ENCODE data around the gene RAP2A.

Gene RAP2A

DNA sequence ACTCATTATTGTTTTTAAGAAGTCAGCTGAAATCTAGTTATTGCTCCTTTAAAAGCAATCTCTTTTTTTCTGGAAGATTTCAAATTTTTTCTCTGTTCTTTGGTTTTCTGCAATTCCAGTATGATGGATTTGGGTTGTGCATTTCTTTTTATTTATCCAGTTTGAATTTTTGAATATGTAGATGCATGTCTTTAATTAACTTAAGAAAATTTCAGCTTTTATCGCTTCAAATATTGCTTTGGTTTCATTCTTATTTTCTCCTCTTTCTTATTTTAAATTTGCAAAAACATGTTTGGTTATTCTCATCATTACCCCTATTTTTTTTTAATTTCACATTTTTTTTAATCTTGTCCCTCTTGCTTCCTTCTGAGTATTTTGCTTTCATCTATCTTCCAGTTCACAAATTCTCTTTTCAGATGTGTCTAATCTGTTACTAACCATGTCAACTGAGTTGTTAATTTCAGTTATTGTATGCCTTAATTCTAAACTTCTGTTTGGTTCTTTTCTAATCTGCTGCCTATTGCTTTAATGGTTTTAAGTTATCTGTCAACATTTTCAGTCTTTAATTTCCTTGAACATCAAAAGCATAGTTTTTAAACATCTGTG is 56.8 kb downstream of the RAP2A start:
- TF ChIP-seq CTCF (IDR thresholded peaks at IDR 0.05; ENCODE audit: low read length, missing control alignments): no peak
- no peak for DNase-seq (ENCODE audit: low read depth)
- no peak overlapping the region for H3K4me3 ChIP-seq (replicated peaks; ENCODE audit: low read depth, low read length)

- no peak overlapping the region for H3K4me3 ChIP-seq (replicated peaks; ENCODE audit: low read depth, low read length)
- no peak for TF ChIP-seq CTCF (IDR thresholded peaks at IDR 0.05; ENCODE audit: low read length, missing control alignments)
- DNase-seq (ENCODE audit: low read depth): no peak
Measured at GRCh38 chr13:97491452-97491851, 57.5 kb downstream of the RAP2A start.

- no peak overlapping the region for H3K4me3 ChIP-seq (replicated peaks; ENCODE audit: low read depth, low read length)
- no peak for TF ChIP-seq CTCF (IDR thresholded peaks at IDR 0.05; ENCODE audit: low read length, missing control alignments)
- no peak for DNase-seq (ENCODE audit: low read depth)
Measured at GRCh38 chr13:97492257-97492656, 58.3 kb downstream of the RAP2A start.

DNA sequence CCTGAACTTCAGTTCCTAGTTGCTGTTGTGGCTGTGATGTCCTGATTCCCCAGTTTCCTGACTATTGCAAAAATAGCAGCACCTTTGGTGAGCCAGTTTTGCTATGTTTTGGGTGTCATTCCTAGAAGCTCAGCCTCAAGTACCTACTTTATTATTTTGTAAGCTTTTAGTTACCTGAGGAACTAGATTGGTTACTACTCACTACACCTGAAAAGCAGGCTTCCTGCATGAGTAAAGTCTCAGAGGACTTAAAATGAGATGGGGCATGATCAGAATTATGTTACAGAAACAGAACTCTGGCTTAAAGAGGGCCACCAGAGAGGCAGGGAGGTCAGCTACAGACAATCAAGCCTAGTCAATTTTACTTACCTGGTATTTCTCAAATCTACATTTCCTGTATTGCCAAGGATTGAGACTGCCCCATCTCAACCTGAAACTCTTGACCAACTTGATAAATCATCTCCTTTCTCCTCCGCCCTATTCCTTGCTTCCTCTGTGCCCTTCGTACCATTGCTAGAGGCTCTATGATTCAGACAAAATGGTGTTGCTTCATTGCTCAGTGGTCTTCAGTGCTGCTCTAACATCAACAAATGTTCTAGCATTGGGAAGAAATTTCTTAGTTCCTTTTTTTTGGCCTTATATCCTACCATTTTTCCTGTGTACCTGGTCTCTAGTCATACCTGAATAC is 58.9 kb downstream of the RAP2A start:
- no peak for TF ChIP-seq CTCF (IDR thresholded peaks at IDR 0.05; ENCODE audit: low read length, missing control alignments)
- no peak overlapping the region for H3K4me3 ChIP-seq (replicated peaks; ENCODE audit: low read depth, low read length)
- no peak for DNase-seq (ENCODE audit: low read depth)

DNA sequence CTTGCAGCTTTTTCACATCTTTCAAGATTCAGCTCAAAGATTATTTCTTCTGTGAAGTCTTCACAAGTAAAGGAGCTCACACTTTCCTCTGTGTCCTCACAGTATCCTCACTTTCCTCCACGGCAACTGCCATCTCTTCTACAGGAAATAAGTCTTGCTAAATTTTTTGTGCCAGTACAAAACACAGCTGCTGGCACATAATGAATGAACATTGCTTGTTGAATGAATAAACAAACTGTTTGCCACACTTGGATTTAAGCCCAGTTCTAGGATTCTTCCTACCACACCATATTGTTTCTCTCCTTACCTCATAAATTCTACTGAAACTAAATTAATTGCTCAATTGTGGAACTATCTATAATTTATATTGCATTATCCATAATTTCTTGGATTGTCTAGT is 59.5 kb downstream of the RAP2A start:
- TF ChIP-seq CTCF (IDR thresholded peaks at IDR 0.05; ENCODE audit: low read length, missing control alignments): no peak
- no peak overlapping the region for H3K4me3 ChIP-seq (replicated peaks; ENCODE audit: low read depth, low read length)
- DNase-seq (ENCODE audit: low read depth): peak; percentile 45

DNA sequence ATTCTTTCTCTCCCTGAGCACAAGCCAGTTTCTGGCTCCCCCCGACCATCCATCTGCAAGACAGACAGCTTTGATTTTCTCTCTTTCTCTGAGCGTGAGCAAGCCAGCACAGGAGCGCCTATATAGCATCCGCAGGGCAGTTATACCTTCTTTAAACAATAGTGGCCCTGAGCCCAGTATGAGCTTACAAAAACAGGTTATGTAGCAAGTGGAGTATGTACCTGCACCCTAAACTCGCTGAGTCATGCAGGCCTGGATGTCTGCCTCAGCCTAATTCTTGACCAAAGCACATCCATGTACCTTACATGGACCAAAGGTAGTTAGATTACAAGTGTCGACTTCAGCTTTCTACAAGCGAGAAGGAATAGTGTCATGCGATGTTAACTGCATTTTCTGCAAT is 61.7 kb downstream of the RAP2A start:
- TF ChIP-seq CTCF (IDR thresholded peaks at IDR 0.05; ENCODE audit: low read length, missing control alignments): no peak
- no peak overlapping the region for H3K4me3 ChIP-seq (replicated peaks; ENCODE audit: low read depth, low read length)
- no peak for DNase-seq (ENCODE audit: low read depth)

- H3K4me3 ChIP-seq (replicated peaks; ENCODE audit: low read depth, low read length): no peak overlapping the region
- TF ChIP-seq CTCF (IDR thresholded peaks at IDR 0.05; ENCODE audit: low read length, missing control alignments): no peak
- DNase-seq (ENCODE audit: low read depth): peak; percentile 48
Measured at GRCh38 chr13:97496511-97496910, 62.5 kb downstream of the RAP2A start.
